T-helper 1 cell treated with Interleukin-12 subunit alpha and Interleukin-12 subunit beta and Interleukin-4 antibody, amounts not matched to agents 30 μg/mL and 1 μg/mL, for 36 hours (primary cell): ENCODE data around the gene SDK2.

ENCODE experiments used
- H3K27ac Mint-ChIP-seq: one replicate; pipeline ENCODE4 v1.8.0; 2021; ENCODE audit warnings: mild to moderate bottlenecking, mixed read lengths
- H3K27me3 Mint-ChIP-seq: one replicate; pipeline ENCODE4 v1.8.0; 2021; ENCODE audit warnings: low read depth, mixed read lengths
- H3K36me3 Mint-ChIP-seq: one replicate; pipeline ENCODE4 v1.8.0; 2021; ENCODE audit warnings: low read depth, mixed read lengths
- H3K4me1 Mint-ChIP-seq: one replicate; pipeline ENCODE4 v1.8.0; 2021; ENCODE audit warnings: low read depth, mixed read lengths
- H3K4me3 Mint-ChIP-seq: one replicate; pipeline ENCODE4 v1.8.0; 2021; ENCODE audit warnings: mild to moderate bottlenecking, moderate library complexity, mixed read lengths
- H3K9me3 Mint-ChIP-seq: one replicate; pipeline ENCODE4 v1.8.0; 2021; ENCODE audit warnings: mixed read lengths

The SDK2 gene

GRCh38 chr17:73511719-73512115 is 132.5 kb downstream of the SDK2 start:
- Mint-ChIP-seq H3K4me1 (no peaks in the 10 kb centered on the region), H3K4me3 (no peak overlapping the region), H3K27ac (no peak overlapping the region), H3K36me3 (no peaks in the 10 kb centered on the region), H3K27me3 (no peaks in the 10 kb centered on the region), H3K9me3 (no peaks in the 10 kb centered on the region)

- Mint-ChIP-seq H3K9me3 (no peaks in the 10 kb centered on the region), H3K27me3 (no peaks in the 10 kb centered on the region), H3K4me1 (no peaks in the 10 kb centered on the region), H3K4me3 (no peak overlapping the region), H3K36me3 (no peaks in the 10 kb centered on the region), H3K27ac (no peak overlapping the region)
Measured at GRCh38 chr17:73510981-73511718, 133.1 kb downstream of the SDK2 start.

- H3K27me3 Mint-ChIP-seq, result no peaks in the 10 kb centered on the region
- H3K36me3 Mint-ChIP-seq, result no peaks in the 10 kb centered on the region
- no peaks in the 10 kb centered on the region for H3K9me3 Mint-ChIP-seq
- no peak overlapping the region for H3K27ac Mint-ChIP-seq
- H3K4me1 Mint-ChIP-seq, result no peaks in the 10 kb centered on the region
- no peak overlapping the region for H3K4me3 Mint-ChIP-seq
Measured at GRCh38 chr17:73508931-73509605, 135.2 kb downstream of the SDK2 start.

GRCh38 chr17:73508057-73508930 is 136.0 kb downstream of the SDK2 start:
- no peaks in the 10 kb centered on the region for H3K4me1 Mint-ChIP-seq
- no peak overlapping the region for H3K27ac Mint-ChIP-seq
- H3K4me3 Mint-ChIP-seq, result no peak overlapping the region
- no peaks in the 10 kb centered on the region for H3K9me3 Mint-ChIP-seq
- no peaks in the 10 kb centered on the region for H3K36me3 Mint-ChIP-seq
- no peaks in the 10 kb centered on the region for H3K27me3 Mint-ChIP-seq

- no peak overlapping the region for H3K4me3 Mint-ChIP-seq
- H3K36me3 Mint-ChIP-seq, result no peaks in the 10 kb centered on the region
- no peaks in the 10 kb centered on the region for H3K9me3 Mint-ChIP-seq
- H3K27ac Mint-ChIP-seq, result no peak overlapping the region
- no peaks in the 10 kb centered on the region for H3K27me3 Mint-ChIP-seq
- no peaks in the 10 kb centered on the region for H3K4me1 Mint-ChIP-seq
Measured at GRCh38 chr17:73506470-73507435, 137.5 kb downstream of the SDK2 start.

GRCh38 chr17:73503560-73503959 is 140.7 kb downstream of the SDK2 start:
- H3K36me3 Mint-ChIP-seq, result no peaks in the 10 kb centered on the region

GRCh38 chr17:73500414-73500999 is 143.7 kb downstream of the SDK2 start:
- H3K27ac Mint-ChIP-seq, result no peak overlapping the region
- no peaks in the 10 kb centered on the region for H3K36me3 Mint-ChIP-seq
- H3K4me3 Mint-ChIP-seq, result no peak overlapping the region
- peaks cover 3% of the 10 kb centered on the region for H3K27me3 Mint-ChIP-seq
- H3K9me3 Mint-ChIP-seq, result no peaks in the 10 kb centered on the region
- H3K4me1 Mint-ChIP-seq, result no peaks in the 10 kb centered on the region

More at GRCh38 chr17:73503560-73503959, 140.7 kb downstream of the SDK2 start:
- H3K4me1 Mint-ChIP-seq, result no peaks in the 10 kb centered on the region
- no peak overlapping the region for H3K27ac Mint-ChIP-seq
- peaks cover 3% of the 10 kb centered on the region for H3K27me3 Mint-ChIP-seq
- H3K4me3 Mint-ChIP-seq, result no peak overlapping the region
- H3K9me3 Mint-ChIP-seq, result no peaks in the 10 kb centered on the region

- Mint-ChIP-seq H3K36me3 (no peaks in the 10 kb centered on the region), H3K27ac (no peak overlapping the region), H3K9me3 (no peaks in the 10 kb centered on the region), H3K27me3 (peaks cover 3% of the 10 kb centered on the region), H3K4me1 (no peaks in the 10 kb centered on the region), H3K4me3 (no peak overlapping the region)
Measured at GRCh38 chr17:73498886-73499554, 145.2 kb downstream of the SDK2 start.

GRCh38 chr17:73498176-73498575 is 146.1 kb downstream of the SDK2 start:
- Mint-ChIP-seq H3K27ac (no peak overlapping the region), H3K36me3 (no peaks in the 10 kb centered on the region), H3K4me3 (no peak overlapping the region), H3K9me3 (no peaks in the 10 kb centered on the region), H3K4me1 (no peaks in the 10 kb centered on the region), H3K27me3 (peaks cover 3% of the 10 kb centered on the region)

GRCh38 chr17:73497721-73498120 is 146.5 kb downstream of the SDK2 start:
- H3K9me3 Mint-ChIP-seq, result no peaks in the 10 kb centered on the region

GRCh38 chr17:73496232-73496631 is 148.0 kb downstream of the SDK2 start:
- H3K27me3 Mint-ChIP-seq, result peaks cover 3% of the 10 kb centered on the region
- H3K4me1 Mint-ChIP-seq, result no peaks in the 10 kb centered on the region
- H3K9me3 Mint-ChIP-seq, result no peaks in the 10 kb centered on the region
- no peak overlapping the region for H3K4me3 Mint-ChIP-seq
- H3K36me3 Mint-ChIP-seq, result no peaks in the 10 kb centered on the region
- no peak overlapping the region for H3K27ac Mint-ChIP-seq

More at GRCh38 chr17:73497721-73498120, 146.5 kb downstream of the SDK2 start:
- Mint-ChIP-seq H3K27me3 (peaks cover 3% of the 10 kb centered on the region), H3K4me1 (no peaks in the 10 kb centered on the region), H3K27ac (no peak overlapping the region), H3K4me3 (no peak overlapping the region), H3K36me3 (no peaks in the 10 kb centered on the region)

GRCh38 chr17:73495641-73496040 is 148.6 kb downstream of the SDK2 start:
- Mint-ChIP-seq H3K27ac (no peak overlapping the region), H3K4me3 (no peak overlapping the region), H3K9me3 (no peaks in the 10 kb centered on the region), H3K27me3 (peaks cover 3% of the 10 kb centered on the region), H3K36me3 (no peaks in the 10 kb centered on the region), H3K4me1 (no peaks in the 10 kb centered on the region)

GRCh38 chr17:73494950-73495349 is 149.3 kb downstream of the SDK2 start:
- Mint-ChIP-seq H3K9me3 (no peaks in the 10 kb centered on the region), H3K4me1 (no peaks in the 10 kb centered on the region), H3K36me3 (no peaks in the 10 kb centered on the region), H3K27ac (no peak overlapping the region), H3K4me3 (no peak overlapping the region), H3K27me3 (no peaks in the 10 kb centered on the region)
